CD1c-positive myeloid dendritic cell (primary cell): ENCODE results near the gene TAF6.

Experiments
- DNase-seq: peaks from one replicate; pipeline ENCODE4 v3.0.0-alpha.2; 2016; ENCODE audit errors: extremely low spot score

Gene TAF6

DNA sequence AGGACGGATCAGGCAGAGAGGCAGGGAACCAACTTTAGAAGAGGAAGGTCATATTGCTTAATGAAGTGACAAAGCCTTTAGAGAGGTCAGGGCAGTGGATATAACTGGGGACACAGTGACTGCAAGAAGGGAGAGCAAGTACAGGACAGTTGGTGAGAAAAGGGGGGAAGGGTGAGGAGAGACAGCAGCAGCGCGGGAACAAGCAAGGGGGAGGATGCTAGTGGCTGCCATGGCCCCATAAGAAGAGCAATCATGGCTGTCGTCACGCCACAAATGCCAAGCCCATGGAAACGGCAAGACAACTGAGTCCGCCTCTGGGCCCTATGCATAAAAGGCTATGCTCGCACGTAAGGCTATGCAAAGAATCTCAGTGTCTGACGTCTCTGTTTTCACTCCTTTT is 46.7 kb downstream of the TAF6 start:
- no peak for DNase-seq

DNA sequence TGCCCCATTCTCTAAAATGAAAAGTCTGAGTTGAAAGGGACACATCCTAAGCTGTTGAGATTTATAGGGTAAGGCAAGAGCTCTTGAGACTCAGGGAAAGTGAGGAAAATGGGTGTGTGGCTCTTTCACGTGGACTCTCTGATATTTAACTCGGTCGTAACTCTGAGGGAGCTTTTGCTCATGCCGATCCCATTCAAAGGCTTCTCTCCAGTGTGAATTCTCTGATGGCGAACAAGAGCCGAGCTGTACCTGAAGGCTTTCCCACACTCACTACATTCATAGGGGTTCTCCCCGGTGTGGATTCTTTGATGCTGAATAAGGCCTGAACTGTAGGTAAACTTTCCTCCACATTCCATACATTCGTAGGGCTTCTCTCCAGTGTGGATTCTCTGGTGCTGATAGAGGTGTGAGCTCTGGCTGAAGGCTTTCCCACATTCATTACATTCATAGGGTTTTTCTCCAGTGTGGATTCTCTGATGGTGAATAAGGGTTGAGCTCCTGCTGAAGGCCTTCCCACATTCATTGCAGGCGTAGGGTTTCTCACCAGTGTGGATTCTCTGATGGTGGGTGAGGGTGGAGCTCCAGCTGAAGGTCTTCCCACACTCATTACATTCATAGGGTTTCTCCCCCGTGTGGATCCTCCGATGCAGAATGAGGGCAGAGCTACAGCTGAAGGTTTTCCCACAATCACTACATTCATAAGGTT is 48.0 kb downstream of the TAF6 start:
- DNase-seq, result no peak

- DNase-seq, result no peak
Observed at GRCh38 chr7:100069991-100070390, 49.2 kb downstream of the TAF6 start.

GRCh38 chr7:100066953-100067352 is 52.2 kb downstream of the TAF6 start:
- DNase-seq, result no peak

DNA sequence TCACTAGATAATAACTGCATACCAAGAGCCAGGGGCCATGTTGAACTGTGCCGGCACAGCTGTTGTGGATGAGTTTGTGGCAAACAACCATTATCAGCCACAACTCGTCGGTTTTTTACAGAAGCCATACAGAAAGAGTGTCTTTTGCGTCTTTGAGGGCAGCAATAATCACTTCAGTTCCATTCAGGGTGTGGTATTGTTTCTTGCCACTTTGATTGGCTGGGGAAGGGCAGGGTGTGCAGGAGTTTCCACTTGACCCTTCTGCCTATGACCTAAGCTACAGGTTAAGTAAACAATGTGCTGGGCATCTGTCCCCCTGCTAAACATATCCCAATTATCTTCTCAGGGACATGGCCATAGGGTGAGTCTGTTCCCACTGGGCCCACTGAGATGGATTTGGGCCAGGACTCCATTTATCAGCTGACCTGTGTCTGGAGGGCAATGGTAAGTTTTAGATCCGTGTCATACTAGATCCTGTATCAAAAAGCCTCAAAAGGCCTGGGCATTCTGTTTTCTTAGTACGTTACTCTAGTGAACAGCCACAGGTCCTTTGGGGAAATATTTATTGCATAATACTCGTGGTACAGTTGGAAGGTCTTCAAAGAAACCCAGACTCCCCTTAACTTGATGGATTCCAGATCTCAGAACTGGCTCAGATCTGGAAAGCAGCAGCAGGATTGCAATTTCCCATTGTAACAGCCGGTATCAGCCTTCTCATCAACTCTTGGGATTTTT is 53.5 kb downstream of the TAF6 start:
- no peak for DNase-seq

GRCh38 chr7:100064162-100064561 is 55.0 kb downstream of the TAF6 start:
- DNase-seq, result no peak

DNA sequence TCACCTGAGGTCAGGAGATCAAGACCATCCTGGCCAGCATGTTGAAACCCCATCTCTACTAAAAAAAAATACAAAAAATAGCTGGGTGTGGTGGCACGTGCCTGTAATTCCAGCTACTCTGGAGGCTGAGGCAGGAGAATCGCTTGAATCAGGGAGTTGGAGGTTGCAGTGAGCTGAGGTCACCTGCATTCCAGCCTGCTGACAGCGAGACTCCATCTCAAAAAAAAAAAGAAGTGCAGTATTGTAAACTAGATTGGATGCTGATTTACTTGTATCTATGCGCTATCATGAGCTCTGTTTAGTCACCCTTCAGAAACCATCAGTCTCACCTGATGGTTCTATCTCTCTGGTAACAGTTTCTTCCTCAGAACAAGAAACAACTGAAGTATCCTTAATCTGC is 55.8 kb downstream of the TAF6 start:
- no peak for DNase-seq

- no peak for DNase-seq
Observed at GRCh38 chr7:100061518-100062193, 57.5 kb downstream of the TAF6 start.

- DNase-seq, result no peak
Observed at GRCh38 chr7:100059251-100059739, 59.9 kb downstream of the TAF6 start.
